Osteoblast (primary cell): Measurements from ENCODE around the gene ABLIM2. TPM values are rescaled to one million over a fixed set of nuclear protein-coding genes. Genes with fewer than 3 reads are reported as not detected.

Source experiments
- DNase-seq: peaks from one replicate; pipeline ENCODE4 v3.0.0; 2011; ENCODE audit warnings: low spot score, mixed read lengths; ENCODE audit not compliant: insufficient read length; ENCODE audit errors: missing footprints
- H2AFZ ChIP-seq: 2 replicates; pipeline ENCODE4 v1.6.0; 2011; ENCODE audit warnings: mild to moderate bottlenecking, low read length
- H3K27ac ChIP-seq: 2 replicates; pipeline ENCODE4 v1.5.1; 2011; ENCODE audit warnings: mild to moderate bottlenecking, low read depth, low read length, moderate library complexity
- H3K27me3 ChIP-seq: 2 replicates; pipeline ENCODE4 v1.6.0; 2012; ENCODE audit warnings: mild to moderate bottlenecking, control low read depth, inconsistent platforms, low read length, moderate library complexity; ENCODE audit not compliant: insufficient read depth
- H3K36me3 ChIP-seq: 2 replicates; pipeline ENCODE4 v1.5.1; 2011; ENCODE audit warnings: mild to moderate bottlenecking, low read length, control low read depth, moderate library complexity; ENCODE audit not compliant: insufficient read depth
- H3K4me1 ChIP-seq: 2 replicates; pipeline ENCODE4 v1.5.1; 2011; ENCODE audit warnings: mild to moderate bottlenecking, low read length, control low read depth, moderate library complexity; ENCODE audit not compliant: insufficient read depth
- H3K4me2 ChIP-seq: 2 replicates; pipeline ENCODE4 v1.6.0; 2011; ENCODE audit warnings: mild to moderate bottlenecking, low read length; ENCODE audit not compliant: insufficient read depth
- H3K4me3 ChIP-seq: fragments of 200-600 bp; sonication (generic); 3 replicates; pipeline ENCODE4 v1.5.1; 2012; ENCODE audit warnings: mild to moderate bottlenecking, low read length, inconsistent platforms; ENCODE audit not compliant: insufficient read depth
- H3K79me2 ChIP-seq: 2 replicates; pipeline ENCODE4 v1.6.0; 2012; ENCODE audit warnings: mild to moderate bottlenecking, low read length, control low read depth, inconsistent platforms; ENCODE audit not compliant: insufficient read depth
- H3K9me3 ChIP-seq: 2 replicates; pipeline ENCODE4 v1.5.1; 2011; ENCODE audit warnings: low read depth, low read length, control low read depth
- H4K20me1 ChIP-seq: 2 replicates; pipeline ENCODE4 v1.6.0; 2012; ENCODE audit warnings: mild to moderate bottlenecking, low read length, control low read depth; ENCODE audit not compliant: insufficient read depth
- CTCF ChIP-seq: IDR thresholded peaks from 2 replicates; pipeline ENCODE4 v1.5.1; 2011; ENCODE audit warnings: mild to moderate bottlenecking, low read depth, low read length, moderate library complexity; ENCODE audit errors: extremely low read depth
- total RNA-seq: library from RNA; depleted of rRNA; stranded (reverse); fragments of >200 nt; gene quantifications from 2 replicates; pipeline ENCODE4 v1.2.3, GENCODE V29; 2012

ABLIM2 gene
- total RNA-seq, 1 donor: 0.36 TPM

GRCh38 chr4:8098506-8098905, 60.1 kb downstream of the ABLIM2 start:
- TF ChIP-seq CTCF: no peak
- Histone ChIP-seq H3K9me3 (no peaks in the 10 kb centered on the region), H3K36me3 (no peaks in the 10 kb centered on the region)

DNA sequence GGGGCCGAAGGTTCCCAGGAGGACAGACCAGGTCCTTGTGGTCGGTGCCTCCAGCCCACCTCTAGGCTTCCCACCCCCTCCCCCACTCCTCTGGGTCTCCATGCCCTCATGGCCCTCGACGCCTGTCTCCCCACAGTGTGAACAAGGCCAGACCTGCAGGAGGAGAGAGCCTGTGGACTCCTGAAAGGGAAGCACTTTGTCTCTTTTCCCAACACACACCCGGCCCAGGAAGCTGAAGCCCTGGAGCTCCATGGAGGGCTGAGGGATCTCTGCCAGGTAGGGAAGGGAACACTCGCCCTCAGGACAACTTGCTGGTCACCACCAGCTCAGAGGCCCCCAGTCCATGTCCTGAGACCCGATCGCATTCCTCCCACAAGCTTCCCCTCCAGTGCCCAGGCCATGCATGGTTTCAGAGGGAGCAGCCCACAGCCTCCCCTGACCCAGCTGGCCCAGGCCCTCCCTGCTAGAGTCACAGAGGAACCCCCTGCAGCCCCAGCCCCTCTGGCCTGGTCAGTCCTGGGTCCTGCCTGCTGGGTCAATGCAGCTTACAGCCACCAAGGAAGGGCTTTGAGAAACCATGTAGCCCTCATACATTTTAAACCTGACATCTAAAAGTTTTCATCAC, 60.8 kb downstream of the ABLIM2 start:
- H3K4me2 ChIP-seq: no peak overlapping the region
- H3K4me1 ChIP-seq: peaks cover 5% of the 10 kb centered on the region
- peak; percentile 51 for DNase-seq
- H3K27ac ChIP-seq: no peak overlapping the region
- H2AFZ ChIP-seq: no peak overlapping the region
- no peak overlapping the region for H3K4me3 ChIP-seq
- TF ChIP-seq CTCF: no peak
- peaks cover 15% of the 10 kb centered on the region for H3K27me3 ChIP-seq
- no peaks in the 10 kb centered on the region for H3K36me3 ChIP-seq
- H3K9me3 ChIP-seq: no peaks in the 10 kb centered on the region
- H3K79me2 ChIP-seq: no peaks in the 10 kb centered on the region
- H4K20me1 ChIP-seq: no peaks in the 10 kb centered on the region

More at GRCh38 chr4:8098506-8098905, 60.1 kb downstream of the ABLIM2 start:
- Histone ChIP-seq H2AFZ (no peak overlapping the region), H3K4me3 (no peak overlapping the region), H3K27me3 (peaks cover 22% of the 10 kb centered on the region), H3K27ac (no peak overlapping the region), H3K4me1 (peaks cover 5% of the 10 kb centered on the region), H3K4me2 (no peak overlapping the region), H4K20me1 (no peaks in the 10 kb centered on the region), H3K79me2 (no peaks in the 10 kb centered on the region)
- DNase-seq: peak; percentile 2

GRCh38 chr4:8097141-8097541, 61.5 kb downstream of the ABLIM2 start:
- peak; percentile 10 for DNase-seq
- Histone ChIP-seq H3K9me3 (no peaks in the 10 kb centered on the region), H3K4me2 (no peak overlapping the region), H4K20me1 (no peaks in the 10 kb centered on the region), H3K36me3 (no peaks in the 10 kb centered on the region), H2AFZ (no peak overlapping the region), H3K27me3 (peaks cover 12% of the 10 kb centered on the region), H3K4me1 (peaks cover 5% of the 10 kb centered on the region), H3K27ac (no peak overlapping the region), H3K4me3 (no peak overlapping the region), H3K79me2 (no peaks in the 10 kb centered on the region)
- TF ChIP-seq CTCF: no peak

DNA sequence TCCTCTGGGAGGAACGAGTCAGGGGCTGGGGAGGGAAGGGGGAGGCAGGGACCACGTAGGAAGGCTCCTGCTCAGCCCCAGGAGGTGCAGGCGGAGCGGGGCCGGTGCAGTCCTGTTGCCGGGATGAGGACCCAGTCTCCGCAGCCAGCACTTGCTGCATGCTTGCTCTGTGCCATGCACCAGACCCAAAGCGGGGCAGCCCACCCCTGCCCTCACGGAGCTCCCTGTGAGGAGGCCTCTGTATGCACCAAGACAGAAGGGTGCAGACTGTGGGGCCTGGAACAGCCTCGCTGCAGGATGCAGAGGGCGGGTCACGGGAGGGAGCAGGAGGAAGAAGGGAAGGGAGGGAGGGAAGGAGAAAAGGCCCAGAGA, 61.9 kb downstream of the ABLIM2 start:
- Histone ChIP-seq H3K4me2 (no peak overlapping the region), H3K79me2 (no peaks in the 10 kb centered on the region), H3K4me3 (no peak overlapping the region), H3K9me3 (no peaks in the 10 kb centered on the region), H3K36me3 (no peaks in the 10 kb centered on the region), H4K20me1 (no peaks in the 10 kb centered on the region), H3K27me3 (peaks cover 8% of the 10 kb centered on the region), H3K4me1 (peaks cover 5% of the 10 kb centered on the region), H3K27ac (no peak overlapping the region), H2AFZ (no peak overlapping the region)
- DNase-seq: no peak
- no peak for TF ChIP-seq CTCF
